GM10847 (cell line): ENCODE data around the gene DDC.

ENCODE experiments used
- POLR2A ChIP-seq: IDR thresholded peaks from 2 replicates; pipeline ENCODE4 v1.6.1; 2011; ENCODE audit not compliant: insufficient read length; ENCODE audit errors: extremely low read depth

The DDC gene

GRCh38 chr7:50486512-50486911 is 78.7 kb downstream of the DDC start:
- no peak for TF ChIP-seq POLR2A

- no peak for TF ChIP-seq POLR2A
Observed at GRCh38 chr7:50481867-50482266, 83.3 kb downstream of the DDC start.

GRCh38 chr7:50480797-50481196 is 84.4 kb downstream of the DDC start:
- TF ChIP-seq POLR2A: no peak

- TF ChIP-seq POLR2A: no peak
Observed at GRCh38 chr7:50479743-50480517, 85.3 kb downstream of the DDC start.

- TF ChIP-seq POLR2A: no peak
Observed at GRCh38 chr7:50477640-50478039, 87.6 kb downstream of the DDC start.

- TF ChIP-seq POLR2A: no peak
Observed at GRCh38 chr7:50476953-50477625, 88.1 kb downstream of the DDC start.

- no peak for TF ChIP-seq POLR2A
Observed at GRCh38 chr7:50475340-50475739, 89.9 kb downstream of the DDC start.

- TF ChIP-seq POLR2A: no peak
Observed at GRCh38 chr7:50474382-50475160, 90.6 kb downstream of the DDC start.

- no peak for TF ChIP-seq POLR2A
Observed at GRCh38 chr7:50473531-50473930, 91.7 kb downstream of the DDC start.

GRCh38 chr7:50472427-50472826 is 92.8 kb downstream of the DDC start:
- no peak for TF ChIP-seq POLR2A

GRCh38 chr7:50471970-50472369 is 93.2 kb downstream of the DDC start:
- TF ChIP-seq POLR2A: no peak

GRCh38 chr7:50470250-50471163 is 94.7 kb downstream of the DDC start:
- no peak for TF ChIP-seq POLR2A

GRCh38 chr7:50469181-50469580 is 96.0 kb downstream of the DDC start:
- no peak for TF ChIP-seq POLR2A

GRCh38 chr7:50467817-50468610 is 97.2 kb downstream of the DDC start:
- TF ChIP-seq POLR2A: no peak
